Hepatocyte (in vitro differentiated cells): Measurements from ENCODE around the gene ABHD16B.

Source experiments
- CTCF ChIP-seq: fragments of 200-600 bp; sonication (generic); IDR thresholded peaks from 2 replicates; pipeline ENCODE4 v1.5.1; 2016; ENCODE audit warnings: antibody characterized with exemption, mild to moderate bottlenecking; ENCODE audit not compliant: poor library complexity
- EZH2 ChIP-seq: fragments of 200-600 bp; sonication (generic); IDR thresholded peaks from 2 replicates; pipeline ENCODE4 v1.6.1; 2016; ENCODE audit warnings: antibody characterized with exemption, mild to moderate bottlenecking, borderline replicate concordance

- TF ChIP-seq CTCF = no peak
- TF ChIP-seq EZH2 = no peak
Measured at GRCh38 chr20:63843778-63844177, 17.5 kb upstream of the ABHD16B start.
